ENCODE data around the gene MED12L.

DNA sequence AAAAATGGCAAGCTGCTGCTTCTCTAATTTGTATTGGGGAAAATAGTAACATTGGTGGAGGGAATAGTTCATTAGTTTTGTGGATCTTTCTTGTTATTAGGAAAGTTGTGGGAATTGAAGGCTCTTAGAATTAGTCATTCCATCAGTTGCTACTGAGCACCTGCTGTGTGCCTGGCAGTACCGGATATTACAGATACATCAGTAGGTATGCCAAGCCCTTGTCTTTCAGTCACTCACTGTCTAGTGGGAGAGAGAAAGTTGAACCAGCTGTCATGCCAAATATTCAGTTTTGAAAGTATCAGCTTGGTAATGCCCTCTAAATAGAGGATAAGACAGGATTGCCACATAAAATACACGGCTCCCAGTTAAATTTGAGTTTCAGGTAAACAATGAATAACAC is 342.9 kb downstream of the MED12L start:
- TF ChIP-seq, protein P1, sequence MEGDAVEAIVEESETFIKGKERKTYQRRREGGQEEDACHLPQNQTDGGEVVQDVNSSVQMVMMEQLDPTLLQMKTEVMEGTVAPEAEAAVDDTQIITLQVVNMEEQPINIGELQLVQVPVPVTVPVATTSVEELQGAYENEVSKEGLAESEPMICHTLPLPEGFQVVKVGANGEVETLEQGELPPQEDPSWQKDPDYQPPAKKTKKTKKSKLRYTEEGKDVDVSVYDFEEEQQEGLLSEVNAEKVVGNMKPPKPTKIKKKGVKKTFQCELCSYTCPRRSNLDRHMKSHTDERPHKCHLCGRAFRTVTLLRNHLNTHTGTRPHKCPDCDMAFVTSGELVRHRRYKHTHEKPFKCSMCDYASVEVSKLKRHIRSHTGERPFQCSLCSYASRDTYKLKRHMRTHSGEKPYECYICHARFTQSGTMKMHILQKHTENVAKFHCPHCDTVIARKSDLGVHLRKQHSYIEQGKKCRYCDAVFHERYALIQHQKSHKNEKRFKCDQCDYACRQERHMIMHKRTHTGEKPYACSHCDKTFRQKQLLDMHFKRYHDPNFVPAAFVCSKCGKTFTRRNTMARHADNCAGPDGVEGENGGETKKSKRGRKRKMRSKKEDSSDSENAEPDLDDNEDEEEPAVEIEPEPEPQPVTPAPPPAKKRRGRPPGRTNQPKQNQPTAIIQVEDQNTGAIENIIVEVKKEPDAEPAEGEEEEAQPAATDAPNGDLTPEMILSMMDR (IDR thresholded peaks at IDR 0.05 in 2 of 3, conservative IDR thresholded peaks at IDR 0.05 in 1 of 3; ENCODE audit: control insufficient read depth in 2 of 3, extremely low read depth in 1 of 3, insufficient read depth in 1 of 3, low read depth in 3 of 3, low read length in 3 of 3) = no peak
- TF ChIP-seq ZNF24 (IDR thresholded peaks at IDR 0.05) (no peak), NFYB (IDR thresholded peaks at IDR 0.05; ENCODE audit: insufficient read depth, low read depth, low read length) (no peak), YY1 (IDR thresholded peaks at IDR 0.05; ENCODE audit: low read depth, low read length) (no peak), POLR2A (IDR thresholded peaks at IDR 0.05; ENCODE audit: low read depth, low read length) (no peak), TAF1 (IDR thresholded peaks at IDR 0.05; ENCODE audit: borderline replicate concordance, low read depth, low read length) (no peak), NR2C1 (IDR thresholded peaks at IDR 0.05) (no peak), GABPA (IDR thresholded peaks at IDR 0.05; ENCODE audit: low read depth) (no peak), ZNF622 (IDR thresholded peaks at IDR 0.05) (no peak), MYC (IDR thresholded peaks at IDR 0.05; ENCODE audit: insufficient read depth, insufficient read length, insufficient replicate concordance, low read length, severe bottlenecking) (no peak)
- TF ChIP-seq, protein P2, sequence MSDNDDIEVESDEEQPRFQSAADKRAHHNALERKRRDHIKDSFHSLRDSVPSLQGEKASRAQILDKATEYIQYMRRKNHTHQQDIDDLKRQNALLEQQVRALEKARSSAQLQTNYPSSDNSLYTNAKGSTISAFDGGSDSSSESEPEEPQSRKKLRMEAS (IDR thresholded peaks at IDR 0.05; ENCODE audit: low read depth, low read length) = no peak
- TF ChIP-seq, protein P3, sequence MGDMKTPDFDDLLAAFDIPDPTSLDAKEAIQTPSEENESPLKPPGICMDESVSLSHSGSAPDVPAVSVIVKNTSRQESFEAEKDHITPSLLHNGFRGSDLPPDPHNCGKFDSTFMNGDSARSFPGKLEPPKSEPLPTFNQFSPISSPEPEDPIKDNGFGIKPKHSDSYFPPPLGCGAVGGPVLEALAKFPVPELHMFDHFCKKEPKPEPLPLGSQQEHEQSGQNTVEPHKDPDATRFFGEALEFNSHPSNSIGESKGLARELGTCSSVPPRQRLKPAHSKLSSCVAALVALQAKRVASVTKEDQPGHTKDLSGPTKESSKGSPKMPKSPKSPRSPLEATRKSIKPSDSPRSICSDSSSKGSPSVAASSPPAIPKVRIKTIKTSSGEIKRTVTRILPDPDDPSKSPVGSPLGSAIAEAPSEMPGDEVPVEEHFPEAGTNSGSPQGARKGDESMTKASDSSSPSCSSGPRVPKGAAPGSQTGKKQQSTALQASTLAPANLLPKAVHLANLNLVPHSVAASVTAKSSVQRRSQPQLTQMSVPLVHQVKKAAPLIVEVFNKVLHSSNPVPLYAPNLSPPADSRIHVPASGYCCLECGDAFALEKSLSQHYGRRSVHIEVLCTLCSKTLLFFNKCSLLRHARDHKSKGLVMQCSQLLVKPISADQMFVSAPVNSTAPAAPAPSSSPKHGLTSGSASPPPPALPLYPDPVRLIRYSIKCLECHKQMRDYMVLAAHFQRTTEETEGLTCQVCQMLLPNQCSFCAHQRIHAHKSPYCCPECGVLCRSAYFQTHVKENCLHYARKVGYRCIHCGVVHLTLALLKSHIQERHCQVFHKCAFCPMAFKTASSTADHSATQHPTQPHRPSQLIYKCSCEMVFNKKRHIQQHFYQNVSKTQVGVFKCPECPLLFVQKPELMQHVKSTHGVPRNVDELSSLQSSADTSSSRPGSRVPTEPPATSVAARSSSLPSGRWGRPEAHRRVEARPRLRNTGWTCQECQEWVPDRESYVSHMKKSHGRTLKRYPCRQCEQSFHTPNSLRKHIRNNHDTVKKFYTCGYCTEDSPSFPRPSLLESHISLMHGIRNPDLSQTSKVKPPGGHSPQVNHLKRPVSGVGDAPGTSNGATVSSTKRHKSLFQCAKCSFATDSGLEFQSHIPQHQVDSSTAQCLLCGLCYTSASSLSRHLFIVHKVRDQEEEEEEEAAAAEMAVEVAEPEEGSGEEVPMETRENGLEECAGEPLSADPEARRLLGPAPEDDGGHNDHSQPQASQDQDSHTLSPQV (IDR thresholded peaks at IDR 0.05) = no peak

Data from GM12878 (cell line).